Spleen (tissue), 11 donors: ENCODE data around the gene ANKFY1. TPM values are rescaled to one million over a fixed set of nuclear protein-coding genes. Genes with fewer than 3 reads are reported as not detected.

Experiments
- DNase-seq: peaks from one replicate; pipeline ENCODE4 v3.0.0-alpha.2; 2020
- H3K27ac ChIP-seq, 8 donors: fragments of 200-600 bp; sonication (generic) in 7 of 8; 1 replicate in 4 of 8; 2 replicates in 4 of 8; pipeline versions ENCODE4 v1.5.0 to v1.8.0; 2016 to 2021; ENCODE audit warnings: inconsistent platforms in 4 of 8, mild to moderate bottlenecking in 4 of 8, moderate library complexity in 1 of 8
- H3K27me3 ChIP-seq, 7 donors: fragments of 200-600 bp; sonication (generic) in 6 of 7; replicated peaks in 1 of 7; 1 replicate in 4 of 7; 2 replicates in 3 of 7; pipeline versions ENCODE4 v1.5.0 to v1.8.0; 2016 to 2021; ENCODE audit warnings: inconsistent platforms in 3 of 7, mild to moderate bottlenecking in 1 of 7
- H3K36me3 ChIP-seq, 6 donors: fragments of 200-600 bp; sonication (generic) in 5 of 6; 1 replicate in 4 of 6; 2 replicates in 2 of 6; pipeline versions ENCODE4 v1.5.0 to v1.8.0; 2016 to 2021; ENCODE audit warnings: inconsistent platforms in 2 of 6
- H3K4me1 ChIP-seq, 6 donors: fragments of 200-600 bp; sonication (generic) in 5 of 6; 1 replicate in 3 of 6; 2 replicates in 3 of 6; pipeline versions ENCODE4 v1.5.0 to v1.8.0; 2016 to 2021; ENCODE audit warnings: inconsistent platforms in 3 of 6
- H3K4me3 ChIP-seq, 8 donors: fragments of 200-600 bp; sonication (generic) in 7 of 8; 1 replicate in 4 of 8; 2 replicates in 4 of 8; pipeline versions ENCODE4 v1.5.0 to v1.8.0; 2016 to 2021; ENCODE audit warnings: inconsistent platforms in 4 of 8, mild to moderate bottlenecking in 4 of 8, moderate library complexity in 2 of 8
- H3K9me3 ChIP-seq, 8 donors: fragments of 200-600 bp; sonication (generic) in 7 of 8; 1 replicate in 4 of 8; 2 replicates in 4 of 8; pipeline versions ENCODE4 v1.5.0 to v1.8.0; 2016 to 2021; ENCODE audit warnings: inconsistent platforms in 4 of 8
- POLR2A ChIP-seq, 3 donors: fragments of 450-650 bp; IDR thresholded peaks; one replicate each; pipeline ENCODE4 v1.5.1; 2017; ENCODE audit warnings: antibody characterized with exemption in 3 of 3, mild to moderate bottlenecking in 1 of 3
- POLR2AphosphoS5 ChIP-seq, 3 donors: sonication (generic); formaldehyde crosslinking; IDR thresholded peaks; one replicate each; pipeline ENCODE4 v1.5.1; 2017; ENCODE audit warnings: antibody characterized with exemption in 3 of 3
- WGBS, 5 donors: extraction: QIAGEN DNeasy Blood & Tissue Kit in 3 of 5; methylation state at CpG; one replicate each; pipeline versions ENCODE4 v1.1.5 to v1.1.7; 2013 to 2018; 5-methylcytosine and 5-hydroxymethylcytosine counted together
- intact Hi-C: fragments of 100-400 bp; cut with DNase I; formaldehyde crosslinking; loops from one replicate; pipeline ENCODE4 v1.15.0; 2023; ENCODE audit warnings: low total_unique reads
- polyA plus RNA-seq, 3 donors: library from polyadenylated mRNA; stranded (reverse); fragments of 200-250 nt; gene quantifications; one replicate each; pipeline ENCODE4 v1.2.1, GENCODE V29; 2013
- total RNA-seq, 7 donors: library from RNA; depleted of rRNA in 3 of 7; stranded (reverse); fragments of >200 nt in 3 of 7; fragmentation: NEBNext Ultra II Directional in 4 of 7; extraction: Animal tissue kit (Norgen Biotek cat#: 25700) in 4 of 7; gene quantifications; one replicate each; pipeline versions ENCODE4 v1.1.0 to v1.2.1, GENCODE V29; 2016 to 2021
- TF ChIP-seq, protein P1 (sequence below), 11 experiments: fragments of 200-600 bp in 7 of 11; fragments of 450-650 bp in 4 of 11; sonication (generic) in 4 of 11; IDR thresholded peaks in 8 of 11; conservative IDR thresholded peaks in 3 of 11; 1 replicate in 7 of 11; 2 replicates in 4 of 11; pipeline versions ENCODE4 v1.4.0 to v1.8.0; 2016 to 2021; ENCODE audit warnings: antibody characterized with exemption in 11 of 11, inconsistent platforms in 4 of 11, mild to moderate bottlenecking in 1 of 11
- donor health status: healthy with polysubstance abuse.
- donor health status: DM: no; HTN: no; CAD: no; lungs with moderate emphysema.
- donor health status: DM: no; HTN: no; CAD: no.
- donor health status: Bipolar disorder and iron deficiency.
- donor health status: healthy.
- donor health status: DM: no; HTN: no; CAD: no.
- donor health status: DM: yes; HTN: yes; CAD: no.

Gene ANKFY1
- total and polyA plus RNA-seq, 10 donors: 6.1 to 81.5 (median 51.7) TPM

DNA sequence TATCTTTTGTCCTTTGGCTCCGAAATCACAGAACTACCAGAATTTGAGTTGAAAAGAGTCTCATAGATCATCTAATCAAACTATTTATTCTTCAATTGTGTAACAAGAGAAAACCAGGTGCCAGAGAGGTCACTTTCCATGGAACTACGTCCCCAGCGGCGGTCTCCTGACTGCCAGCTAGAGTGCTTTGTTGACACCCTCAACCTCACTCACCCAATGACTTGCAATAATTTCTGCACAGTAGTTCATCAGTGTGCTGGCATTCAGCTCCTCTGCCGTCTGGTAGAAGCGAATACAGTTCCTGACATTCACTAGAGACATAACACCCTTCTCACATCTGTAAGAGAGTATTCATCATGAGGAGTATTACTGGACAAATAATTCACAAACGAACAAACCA, 54.2 kb downstream of the ANKFY1 start:
- no peak for DNase-seq
- peaks cover 0 to 19% (median 2%) of the 10 kb centered on the region in 6 donors for H3K4me1 ChIP-seq
- H3K9me3 ChIP-seq: no peaks in the 10 kb centered on the region
- no peak overlapping the region for H3K4me3 ChIP-seq
- intact Hi-C loops: loop anchor here (10.0 kb wide), 1 partner anchor 415 kb away; no protein-coding TSS in a partner anchor
- 93 to 97% (median 95%) methylated on average over 7 of the region's 7 CpGs for WGBS, 5 donors
- TF ChIP-seq, protein P1, sequence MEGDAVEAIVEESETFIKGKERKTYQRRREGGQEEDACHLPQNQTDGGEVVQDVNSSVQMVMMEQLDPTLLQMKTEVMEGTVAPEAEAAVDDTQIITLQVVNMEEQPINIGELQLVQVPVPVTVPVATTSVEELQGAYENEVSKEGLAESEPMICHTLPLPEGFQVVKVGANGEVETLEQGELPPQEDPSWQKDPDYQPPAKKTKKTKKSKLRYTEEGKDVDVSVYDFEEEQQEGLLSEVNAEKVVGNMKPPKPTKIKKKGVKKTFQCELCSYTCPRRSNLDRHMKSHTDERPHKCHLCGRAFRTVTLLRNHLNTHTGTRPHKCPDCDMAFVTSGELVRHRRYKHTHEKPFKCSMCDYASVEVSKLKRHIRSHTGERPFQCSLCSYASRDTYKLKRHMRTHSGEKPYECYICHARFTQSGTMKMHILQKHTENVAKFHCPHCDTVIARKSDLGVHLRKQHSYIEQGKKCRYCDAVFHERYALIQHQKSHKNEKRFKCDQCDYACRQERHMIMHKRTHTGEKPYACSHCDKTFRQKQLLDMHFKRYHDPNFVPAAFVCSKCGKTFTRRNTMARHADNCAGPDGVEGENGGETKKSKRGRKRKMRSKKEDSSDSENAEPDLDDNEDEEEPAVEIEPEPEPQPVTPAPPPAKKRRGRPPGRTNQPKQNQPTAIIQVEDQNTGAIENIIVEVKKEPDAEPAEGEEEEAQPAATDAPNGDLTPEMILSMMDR (IDR thresholded peaks at IDR 0.05 in 8 of 11, conservative IDR thresholded peaks at IDR 0.05 in 3 of 11): no peak
- TF ChIP-seq POLR2AphosphoS5 (IDR thresholded peaks at IDR 0.05) (no peak), POLR2A (IDR thresholded peaks at IDR 0.05) (no peak)
- no peak overlapping the region for H3K27ac ChIP-seq
- peaks cover 0 to 93% (median 59%) of the 10 kb centered on the region in 6 donors for H3K36me3 ChIP-seq
- no peaks in the 10 kb centered on the region for H3K27me3 ChIP-seq

DNA sequence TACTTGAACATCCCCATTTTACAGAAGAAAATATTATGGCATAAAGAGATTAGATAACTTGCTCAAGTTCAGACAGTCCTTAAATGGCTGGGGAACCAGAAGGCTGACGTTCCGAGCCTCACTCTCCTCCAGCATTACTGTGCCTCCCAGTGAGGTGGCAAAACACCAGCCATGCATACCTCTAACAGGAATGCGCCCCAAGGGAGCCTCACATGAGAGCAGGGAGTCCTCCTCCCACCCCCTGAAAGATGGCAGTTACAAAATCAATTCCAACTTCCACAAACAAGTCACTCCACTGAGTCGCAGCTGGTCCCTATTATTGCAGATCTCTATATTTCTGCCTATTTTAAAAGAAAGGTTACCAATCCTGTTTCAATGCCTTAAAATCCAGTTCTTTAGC, 55.5 kb downstream of the ANKFY1 start:
- no peak overlapping the region for H3K4me3 ChIP-seq
- H3K9me3 ChIP-seq: no peaks in the 10 kb centered on the region
- H3K27ac ChIP-seq: no peak overlapping the region
- intact Hi-C loops: no loop called here
- WGBS, 5 donors: 68 to 94% (median 80%) methylated on average over 4 of the region's 4 CpGs
- DNase-seq: no peak
- peaks cover 0 to 16% (median 2%) of the 10 kb centered on the region in 6 donors for H3K4me1 ChIP-seq
- no peaks in the 10 kb centered on the region for H3K27me3 ChIP-seq
- no peak for TF ChIP-seq POLR2AphosphoS5 (IDR thresholded peaks at IDR 0.05)
- no peak for TF ChIP-seq POLR2A (IDR thresholded peaks at IDR 0.05)
- TF ChIP-seq, protein P1 (IDR thresholded peaks at IDR 0.05 in 8 of 11, conservative IDR thresholded peaks at IDR 0.05 in 3 of 11): no peak
- H3K36me3 ChIP-seq: peaks cover 0 to 96% (median 62%) of the 10 kb centered on the region in 6 donors

DNA sequence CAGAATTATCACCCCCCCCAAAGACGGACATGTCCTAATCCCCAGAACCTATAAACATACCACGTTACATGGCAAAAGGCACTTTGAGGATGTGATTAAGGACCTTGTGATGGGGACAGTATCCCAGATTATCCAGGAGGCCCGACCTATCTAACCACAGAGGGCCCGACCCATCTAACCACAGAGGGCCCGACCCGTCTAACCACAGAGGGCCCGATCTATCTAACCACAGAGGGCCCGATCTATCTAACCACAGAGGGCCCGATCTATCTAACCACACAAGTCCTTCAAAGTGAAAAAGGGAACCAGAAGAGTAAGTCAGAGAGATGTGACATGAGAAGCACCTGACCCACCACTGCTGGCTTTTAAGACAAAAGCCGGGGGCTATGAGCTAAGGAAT, 56.8 kb downstream of the ANKFY1 start:
- H3K4me1 ChIP-seq: peaks cover 0 to 16% (median 2%) of the 10 kb centered on the region in 6 donors
- no peak for DNase-seq
- WGBS, 5 donors: 30 to 40% (median 37%) methylated on average over 10 of the region's 10 CpGs
- peaks cover 0 to 95% (median 59%) of the 10 kb centered on the region in 6 donors for H3K36me3 ChIP-seq
- H3K9me3 ChIP-seq: no peaks in the 10 kb centered on the region
- H3K27me3 ChIP-seq: no peaks in the 10 kb centered on the region
- intact Hi-C loops: no loop called here
- no peak overlapping the region for H3K27ac ChIP-seq
- no peak overlapping the region for H3K4me3 ChIP-seq
- TF ChIP-seq POLR2A (IDR thresholded peaks at IDR 0.05) (no peak), POLR2AphosphoS5 (IDR thresholded peaks at IDR 0.05) (no peak)
- TF ChIP-seq, protein P1 (IDR thresholded peaks at IDR 0.05 in 8 of 11, conservative IDR thresholded peaks at IDR 0.05 in 3 of 11): no peak

DNA sequence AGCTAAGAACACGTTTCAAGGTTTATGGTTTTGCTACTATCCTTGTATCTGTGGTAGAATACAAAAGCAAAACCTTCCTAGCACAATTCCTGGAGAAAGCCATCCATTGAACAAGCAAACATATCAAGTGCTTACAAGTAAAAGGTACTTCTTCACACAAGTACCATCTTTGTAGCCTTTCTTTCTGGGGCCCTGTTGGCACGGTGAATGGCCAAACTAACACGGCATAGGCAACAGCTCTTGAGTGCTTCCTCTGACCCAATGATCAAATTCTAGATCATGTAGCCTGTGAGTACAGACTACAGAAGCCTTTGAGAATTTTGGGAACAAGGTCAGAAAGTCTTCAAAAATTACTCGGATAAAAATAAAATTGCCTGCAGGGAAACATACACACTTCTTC, 57.9 kb downstream of the ANKFY1 start:
- TF ChIP-seq, protein P1 (IDR thresholded peaks at IDR 0.05 in 8 of 11, conservative IDR thresholded peaks at IDR 0.05 in 3 of 11): no peak
- TF ChIP-seq POLR2AphosphoS5 (IDR thresholded peaks at IDR 0.05) (no peak), POLR2A (IDR thresholded peaks at IDR 0.05) (no peak)
- peaks cover 0 to 95% (median 59%) of the 10 kb centered on the region in 6 donors for H3K36me3 ChIP-seq
- WGBS, 5 donors: 67 to 72% (median 72%) methylated on average over 4 of the region's 4 CpGs
- H3K27me3 ChIP-seq: no peaks in the 10 kb centered on the region
- peaks cover 0 to 16% (median 2%) of the 10 kb centered on the region in 6 donors for H3K4me1 ChIP-seq
- no peak overlapping the region for H3K4me3 ChIP-seq
- H3K9me3 ChIP-seq: no peaks in the 10 kb centered on the region
- H3K27ac ChIP-seq: no peak overlapping the region
- intact Hi-C loops: no loop called here
- no peak for DNase-seq
